SK-N-SH treated with all-trans-retinoic acid at 6 μM for 48 hours (cell line): ENCODE data around the gene ERGIC1.

Source experiments
- ATAC-seq: fragments of 200-7000 bp; cut with Tn5 transposase; 3 replicates; pipeline ENCODE4 v1.9.1; 2020; ENCODE audit warnings: mild to moderate bottlenecking, moderate library complexity
- ZFP30 ChIP-seq: fragments of 450-650 bp; formaldehyde crosslinking; IDR thresholded peaks from 2 replicates; pipeline ENCODE4 v1.5.0; 2022; ENCODE audit warnings: mild to moderate bottlenecking, moderate library complexity

The ERGIC1 gene

DNA sequence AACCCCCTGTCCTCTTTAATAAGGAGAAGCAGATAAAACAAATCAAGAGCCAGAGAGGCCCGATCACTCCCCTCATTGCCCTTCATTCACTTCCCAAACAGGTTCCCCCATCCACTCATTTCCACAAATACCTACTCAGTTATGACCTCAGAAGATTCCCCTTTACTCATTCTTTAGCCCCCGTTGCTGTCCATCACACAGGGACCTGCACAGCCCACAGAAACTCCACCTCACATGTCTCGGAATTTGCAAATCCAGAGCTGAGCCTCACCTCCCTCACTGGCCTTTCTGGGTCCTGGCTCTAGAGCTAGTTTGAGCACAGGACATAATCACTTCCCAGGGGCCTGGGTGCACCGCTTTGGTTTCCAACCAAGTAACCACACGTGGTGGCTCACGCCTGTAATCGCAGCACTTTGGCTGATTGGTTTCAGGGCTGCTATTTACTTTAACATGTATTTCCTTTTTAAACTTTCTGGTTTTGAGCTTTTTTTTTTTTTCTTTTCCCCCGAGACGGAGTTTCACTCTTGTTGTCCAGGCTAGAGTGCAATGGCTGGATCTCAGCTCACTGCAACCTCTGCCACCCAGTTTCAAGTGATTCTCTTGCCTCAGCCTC, 167.3 kb downstream of the ERGIC1 start:
- ATAC-seq, result no peak
- no peak for TF ChIP-seq ZFP30 (CRISPR knock-in tag)
